CD14-positive monocyte (primary cell): ENCODE data around the gene TSPAN11. TPM values are rescaled to one million over a fixed set of nuclear protein-coding genes. Genes with fewer than 3 reads are reported as not detected.

Experiments used
- DNase-seq, 3 donors: peaks; one replicate each; pipeline ENCODE4 v3.0.0-alpha.2; 2011 to 2022
- H2AFZ ChIP-seq: 2 replicates; pipeline ENCODE4 v1.6.0; 2012; ENCODE audit warnings: mild to moderate bottlenecking, low read depth, low read length, inconsistent platforms; ENCODE audit not compliant: insufficient read depth, poor library complexity, severe bottlenecking
- H3K27ac ChIP-seq, 2 donors: 1 replicate in 1 of 2; 2 replicates in 1 of 2; pipeline ENCODE4 v1.5.1; 2012 to 2013; ENCODE audit warnings: low read length in 2 of 2, control low read depth in 1 of 2, inconsistent platforms in 1 of 2, low read depth in 1 of 2, mild to moderate bottlenecking in 1 of 2
- H3K27me3 ChIP-seq, 2 donors: one replicate each; pipeline versions ENCODE4 v1.6.0 to v1.6.1; 2011 to 2013; ENCODE audit warnings: low read length in 2 of 2; ENCODE audit not compliant: control insufficient read depth in 2 of 2, insufficient read depth in 2 of 2
- H3K36me3 ChIP-seq, 2 donors: replicated peaks in 1 of 2; 1 replicate in 1 of 2; 2 replicates in 1 of 2; pipeline versions ENCODE4 v1.5.1 to v1.6.1; 2012 to 2013; ENCODE audit warnings: low read length in 2 of 2, control low read depth in 1 of 2, inconsistent platforms in 1 of 2, mild to moderate bottlenecking in 1 of 2; ENCODE audit not compliant: insufficient read depth in 2 of 2, control insufficient read depth in 1 of 2
- H3K4me1 ChIP-seq, 2 donors: 1 replicate in 1 of 2; 2 replicates in 1 of 2; pipeline versions ENCODE4 v1.5.1 to v1.6.1; 2012 to 2013; ENCODE audit warnings: low read length in 2 of 2, control low read depth in 1 of 2, inconsistent platforms in 1 of 2, mild to moderate bottlenecking in 1 of 2, moderate library complexity in 1 of 2; ENCODE audit not compliant: insufficient read depth in 2 of 2, control insufficient read depth in 1 of 2
- H3K4me2 ChIP-seq: replicated peaks from 2 replicates; pipeline ENCODE3; 2012; ENCODE audit warnings: low read length, moderate library complexity, mild to moderate bottlenecking; ENCODE audit not compliant: poor library complexity, severe bottlenecking; ENCODE audit errors: extremely low read depth
- H3K4me3 ChIP-seq, 3 experiments: fragments of 200-600 bp in 1 of 3; sonication (generic) in 1 of 3; replicated peaks in 1 of 3; 1 replicate in 2 of 3; 2 replicates in 1 of 3; pipeline ENCODE4 v1.5.1; 2011 to 2013; ENCODE audit warnings: low read length in 3 of 3, mild to moderate bottlenecking in 3 of 3, control low read depth in 2 of 3, low read depth in 2 of 3, inconsistent platforms in 1 of 3, moderate library complexity in 1 of 3
- H3K79me2 ChIP-seq: 2 replicates; pipeline ENCODE4 v1.6.0; 2012; ENCODE audit warnings: mild to moderate bottlenecking, control low read depth, inconsistent platforms, low read length, moderate library complexity; ENCODE audit not compliant: insufficient read depth
- H3K9ac ChIP-seq: 2 replicates; pipeline ENCODE4 v1.6.0; 2017; ENCODE audit warnings: low read length, mild to moderate bottlenecking; ENCODE audit not compliant: insufficient read depth, poor library complexity, severe bottlenecking
- H3K9me3 ChIP-seq, 2 donors: replicated peaks in 1 of 2; 1 replicate in 1 of 2; 2 replicates in 1 of 2; pipeline versions ENCODE4 v1.5.1 to v1.6.1; 2012 to 2013; ENCODE audit warnings: low read length in 2 of 2, control low read depth in 1 of 2; ENCODE audit not compliant: control insufficient read depth in 1 of 2, insufficient read depth in 1 of 2
- H4K20me1 ChIP-seq: 2 replicates; pipeline ENCODE4 v1.6.0; 2012; ENCODE audit warnings: mild to moderate bottlenecking, low read length, control low read depth, moderate library complexity; ENCODE audit not compliant: insufficient read depth
- H3K27ac Mint-ChIP-seq, 7 donors: one replicate each; pipeline ENCODE4 v1.8.0; 2020; ENCODE audit warnings: mild to moderate bottlenecking in 7 of 7, mixed read lengths in 7 of 7, moderate library complexity in 6 of 7, inconsistent platforms in 2 of 7
- H3K27me3 Mint-ChIP-seq, 3 donors: one replicate each; pipeline ENCODE4 v1.8.0; 2021 to 2022; ENCODE audit warnings: low read depth in 3 of 3, mild to moderate bottlenecking in 3 of 3, mixed read lengths in 3 of 3, moderate library complexity in 3 of 3, inconsistent platforms in 1 of 3
- H3K36me3 Mint-ChIP-seq, 2 donors: one replicate each; pipeline ENCODE4 v1.8.0; 2020; ENCODE audit warnings: mixed read lengths in 2 of 2, inconsistent platforms in 1 of 2, mild to moderate bottlenecking in 1 of 2
- H3K4me1 Mint-ChIP-seq: one replicate; pipeline ENCODE4 v1.8.0; 2020; ENCODE audit warnings: mild to moderate bottlenecking, mixed read lengths
- H3K4me3 Mint-ChIP-seq, 2 donors: one replicate each; pipeline ENCODE4 v1.8.0; 2020; ENCODE audit warnings: mild to moderate bottlenecking in 2 of 2, mixed read lengths in 2 of 2, moderate library complexity in 1 of 2
- H3K9me3 Mint-ChIP-seq, 7 donors: one replicate each; pipeline ENCODE4 v1.8.0; 2020 to 2022; ENCODE audit warnings: mixed read lengths in 7 of 7, mild to moderate bottlenecking in 6 of 7, moderate library complexity in 6 of 7, inconsistent platforms in 2 of 7
- WGBS: methylation state at CpG from one replicate; pipeline ENCODE4 v1.1.5; 2013; ENCODE audit warnings: missing lambda C conversion rate; ENCODE audit not compliant: insufficient coverage; 5-methylcytosine and 5-hydroxymethylcytosine counted together
- intact Hi-C, 2 donors: fragments of 100-400 bp; cut with micrococcal nuclease; formaldehyde crosslinking; loops; one replicate each; pipeline versions ENCODE4 v1.15.0 to v1.15.1; 2023
- polyA plus RNA-seq, 3 donors: library from polyadenylated mRNA; depleted of rRNA in 1 of 3; unstranded in 2 of 3; stranded (reverse) in 1 of 3; fragments of 300-500 nt in 2 of 3; fragments of >200 nt in 1 of 3; fragmentation: Illumina TruSeq in 2 of 3; gene quantifications; 1 replicate in 2 of 3; 2 replicates in 1 of 3; pipeline ENCODE4 v1.2.3, GENCODE V29; 2012 to 2021
- TF ChIP-seq, protein P1 (sequence below): fragments of 200-600 bp; IDR thresholded peaks from one replicate; pipeline ENCODE4 v1.8.0; 2022; ENCODE audit warnings: antibody characterized with exemption, mild to moderate bottlenecking

TSPAN11 gene
- polyA plus RNA-seq, 3 donors, result not detected

DNA sequence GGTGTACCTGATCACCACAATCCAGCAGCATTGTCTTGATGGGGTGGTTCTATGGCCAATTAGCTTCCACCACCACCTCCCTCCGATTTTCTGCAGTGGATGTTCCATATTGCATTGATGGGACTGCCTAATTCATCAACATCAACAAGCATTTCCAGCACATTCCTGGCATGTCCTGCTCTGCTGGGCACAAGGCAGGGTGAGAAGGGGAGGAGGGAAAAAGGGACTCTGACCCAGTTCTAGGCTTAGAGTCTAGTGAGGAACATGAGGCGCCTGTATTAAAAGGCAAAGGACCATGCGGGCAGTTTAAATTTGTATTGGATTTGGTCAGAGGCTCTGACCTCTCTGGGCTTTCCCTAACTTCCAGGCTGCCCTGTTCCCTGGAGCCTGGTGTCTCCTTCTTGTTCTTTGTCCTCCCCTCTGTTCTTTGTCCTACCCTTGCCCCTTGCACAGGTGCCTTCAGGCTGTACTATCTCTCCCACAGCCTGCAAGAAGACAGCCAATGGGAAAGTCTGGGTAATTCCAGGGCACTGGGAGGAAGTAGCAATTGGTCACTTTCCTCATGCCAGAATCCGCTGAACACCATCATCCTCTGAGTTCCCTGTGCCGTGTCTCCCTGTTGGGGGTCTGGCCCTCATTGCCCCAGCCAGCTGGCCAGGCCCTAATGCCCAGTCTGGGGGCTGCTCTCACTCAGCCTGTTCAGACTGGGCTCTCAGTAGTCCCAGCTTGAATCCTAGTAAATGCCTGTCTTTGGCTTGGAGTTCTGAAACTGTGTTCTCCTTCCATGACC lies 43.3 kb downstream of the TSPAN11 start:
- Histone ChIP-seq H3K27ac (no peak overlapping the region), H3K4me3 (no peak overlapping the region), H3K4me1 (no peaks in the 10 kb centered on the region), H3K27me3 (no peaks in the 10 kb centered on the region), H3K4me2 (no peak overlapping the region), H3K9ac (no peak overlapping the region), H3K9me3 (no peaks in the 10 kb centered on the region), H3K79me2 (no peaks in the 10 kb centered on the region), H4K20me1 (no peaks in the 10 kb centered on the region), H2AFZ (no peak overlapping the region), H3K36me3 (no peaks in the 10 kb centered on the region)
- 95% methylated on average over 2 of the region's 5 CpGs for WGBS
- intact Hi-C loops, result no loop called here
- Mint-ChIP-seq H3K4me3 (no peak overlapping the region), H3K9me3 (no peaks in the 10 kb centered on the region), H3K27me3 (peaks cover 8 to 16% (median 11%) of the 10 kb centered on the region in 3 donors), H3K36me3 (no peaks in the 10 kb centered on the region), H3K4me1 (no peaks in the 10 kb centered on the region), H3K27ac (no peak overlapping the region)
- TF ChIP-seq, protein P1, sequence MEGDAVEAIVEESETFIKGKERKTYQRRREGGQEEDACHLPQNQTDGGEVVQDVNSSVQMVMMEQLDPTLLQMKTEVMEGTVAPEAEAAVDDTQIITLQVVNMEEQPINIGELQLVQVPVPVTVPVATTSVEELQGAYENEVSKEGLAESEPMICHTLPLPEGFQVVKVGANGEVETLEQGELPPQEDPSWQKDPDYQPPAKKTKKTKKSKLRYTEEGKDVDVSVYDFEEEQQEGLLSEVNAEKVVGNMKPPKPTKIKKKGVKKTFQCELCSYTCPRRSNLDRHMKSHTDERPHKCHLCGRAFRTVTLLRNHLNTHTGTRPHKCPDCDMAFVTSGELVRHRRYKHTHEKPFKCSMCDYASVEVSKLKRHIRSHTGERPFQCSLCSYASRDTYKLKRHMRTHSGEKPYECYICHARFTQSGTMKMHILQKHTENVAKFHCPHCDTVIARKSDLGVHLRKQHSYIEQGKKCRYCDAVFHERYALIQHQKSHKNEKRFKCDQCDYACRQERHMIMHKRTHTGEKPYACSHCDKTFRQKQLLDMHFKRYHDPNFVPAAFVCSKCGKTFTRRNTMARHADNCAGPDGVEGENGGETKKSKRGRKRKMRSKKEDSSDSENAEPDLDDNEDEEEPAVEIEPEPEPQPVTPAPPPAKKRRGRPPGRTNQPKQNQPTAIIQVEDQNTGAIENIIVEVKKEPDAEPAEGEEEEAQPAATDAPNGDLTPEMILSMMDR, result no peak
- no peak for DNase-seq

DNA sequence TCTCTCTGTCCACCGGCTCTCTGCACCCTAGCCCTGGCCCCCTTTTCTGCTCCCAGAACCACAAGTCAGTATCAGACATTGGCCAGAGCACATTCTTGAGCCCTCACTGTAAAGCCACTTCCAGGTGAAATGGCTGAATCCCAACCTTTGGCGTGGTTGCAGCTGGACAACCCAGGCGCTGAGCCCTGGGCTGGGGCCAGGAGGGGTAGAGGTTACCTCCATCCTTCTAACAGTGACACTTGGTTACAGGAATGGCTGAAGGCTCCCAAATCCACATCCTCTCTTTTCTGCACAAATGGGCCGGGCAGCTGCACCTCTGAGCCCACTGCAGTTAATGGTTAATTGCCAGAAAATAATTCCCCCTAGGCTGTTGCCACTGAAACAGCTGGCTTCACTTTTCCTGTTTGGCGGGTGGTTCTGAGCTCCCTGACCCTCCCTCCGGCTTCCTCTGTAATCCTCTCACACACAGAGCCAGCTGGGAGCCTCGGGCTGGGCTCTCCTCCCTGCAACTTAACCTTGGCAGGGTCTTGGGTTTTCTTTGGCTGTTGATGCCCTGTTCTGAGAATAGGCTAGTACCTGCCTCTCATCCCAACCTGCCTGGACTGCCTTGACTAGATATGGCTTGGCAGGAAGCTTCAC lies 44.1 kb downstream of the TSPAN11 start:
- Histone ChIP-seq H3K79me2 (no peaks in the 10 kb centered on the region), H3K9ac (no peak overlapping the region), H2AFZ (no peak overlapping the region), H3K27ac (no peak overlapping the region), H3K27me3 (no peaks in the 10 kb centered on the region), H3K4me2 (no peak overlapping the region), H3K36me3 (no peaks in the 10 kb centered on the region), H3K4me1 (no peaks in the 10 kb centered on the region), H3K9me3 (no peaks in the 10 kb centered on the region), H4K20me1 (no peaks in the 10 kb centered on the region), H3K4me3 (no peak overlapping the region)
- Mint-ChIP-seq H3K9me3 (no peaks in the 10 kb centered on the region), H3K4me1 (no peaks in the 10 kb centered on the region), H3K27me3 (peaks cover 8 to 18% (median 8%) of the 10 kb centered on the region in 3 donors), H3K36me3 (no peaks in the 10 kb centered on the region), H3K27ac (no peak overlapping the region), H3K4me3 (no peak overlapping the region)
- WGBS, result 46% methylated on average over 5 of the region's 7 CpGs
- DNase-seq, result no peak
- TF ChIP-seq, protein P1, result no peak
- intact Hi-C loops, result no loop called here
